CD1c-positive myeloid dendritic cell (primary cell): ENCODE results near the gene NPDC1.

Source experiments
- DNase-seq: peaks from one replicate; pipeline ENCODE4 v3.0.0-alpha.2; 2016; ENCODE audit errors: extremely low spot score

NPDC1 gene

DNA sequence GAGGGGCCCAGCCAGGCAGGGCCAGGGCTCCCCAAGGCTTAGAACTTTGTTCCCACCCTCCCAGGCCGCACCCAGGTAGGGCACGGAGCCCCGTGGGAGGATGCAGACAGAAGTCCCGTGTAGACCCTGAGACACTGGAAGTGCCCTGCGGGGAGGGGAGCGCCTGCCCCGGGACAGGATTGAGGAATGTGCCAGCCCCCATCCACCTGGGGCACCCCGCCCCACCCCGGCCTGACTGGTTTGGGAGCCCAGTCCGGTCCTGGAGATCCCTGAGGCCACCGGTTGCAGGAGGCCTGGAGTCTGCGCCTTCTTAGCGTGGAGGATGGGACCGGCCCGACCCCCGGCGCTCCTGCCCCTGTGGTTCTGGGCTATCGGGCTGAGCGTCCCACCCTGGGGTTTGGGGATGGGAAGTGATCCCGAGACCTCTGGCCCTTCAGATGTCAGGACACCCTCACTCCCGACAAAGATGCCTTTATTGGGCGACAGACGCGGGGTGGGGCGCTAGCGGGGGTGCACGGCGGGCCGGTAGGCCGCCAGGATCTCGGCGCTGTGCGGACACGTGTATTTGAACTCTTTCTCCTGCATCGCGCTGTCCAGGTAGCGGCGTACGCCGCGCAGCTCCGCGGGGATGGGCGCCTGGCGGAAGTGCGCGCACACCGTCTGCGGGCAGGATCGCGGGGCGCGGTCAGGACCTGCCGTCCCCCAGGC, 51.6 kb downstream of the NPDC1 start:
- DNase-seq = no peak

DNA sequence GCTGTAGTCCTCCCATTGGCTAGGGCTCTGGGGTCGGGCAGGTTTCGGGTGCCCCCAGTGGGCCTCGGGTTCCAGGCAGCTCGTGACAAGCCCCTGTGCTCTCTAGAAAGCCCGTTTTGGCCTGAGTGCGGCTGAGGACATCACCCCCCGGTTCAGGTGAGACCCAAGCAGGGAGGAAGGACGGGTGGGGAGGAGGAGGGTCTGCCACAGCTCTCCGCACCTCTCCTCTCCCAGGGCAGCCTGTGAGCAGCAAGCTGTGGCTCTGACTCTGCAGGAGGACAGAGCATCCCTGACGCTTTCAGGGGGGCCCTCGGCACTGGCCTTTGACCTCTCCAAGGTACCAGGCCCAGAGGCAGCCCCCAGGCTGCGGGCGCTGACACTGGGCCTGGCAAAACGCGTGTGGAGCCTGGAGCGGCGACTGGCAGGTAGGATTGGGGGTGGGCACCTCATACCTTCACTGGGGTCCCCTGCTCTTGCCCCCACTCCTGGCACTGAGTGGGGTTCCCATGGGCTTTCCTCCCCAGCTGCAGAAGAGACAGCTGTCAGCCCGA, 53.1 kb downstream of the NPDC1 start:
- no peak for DNase-seq

DNA sequence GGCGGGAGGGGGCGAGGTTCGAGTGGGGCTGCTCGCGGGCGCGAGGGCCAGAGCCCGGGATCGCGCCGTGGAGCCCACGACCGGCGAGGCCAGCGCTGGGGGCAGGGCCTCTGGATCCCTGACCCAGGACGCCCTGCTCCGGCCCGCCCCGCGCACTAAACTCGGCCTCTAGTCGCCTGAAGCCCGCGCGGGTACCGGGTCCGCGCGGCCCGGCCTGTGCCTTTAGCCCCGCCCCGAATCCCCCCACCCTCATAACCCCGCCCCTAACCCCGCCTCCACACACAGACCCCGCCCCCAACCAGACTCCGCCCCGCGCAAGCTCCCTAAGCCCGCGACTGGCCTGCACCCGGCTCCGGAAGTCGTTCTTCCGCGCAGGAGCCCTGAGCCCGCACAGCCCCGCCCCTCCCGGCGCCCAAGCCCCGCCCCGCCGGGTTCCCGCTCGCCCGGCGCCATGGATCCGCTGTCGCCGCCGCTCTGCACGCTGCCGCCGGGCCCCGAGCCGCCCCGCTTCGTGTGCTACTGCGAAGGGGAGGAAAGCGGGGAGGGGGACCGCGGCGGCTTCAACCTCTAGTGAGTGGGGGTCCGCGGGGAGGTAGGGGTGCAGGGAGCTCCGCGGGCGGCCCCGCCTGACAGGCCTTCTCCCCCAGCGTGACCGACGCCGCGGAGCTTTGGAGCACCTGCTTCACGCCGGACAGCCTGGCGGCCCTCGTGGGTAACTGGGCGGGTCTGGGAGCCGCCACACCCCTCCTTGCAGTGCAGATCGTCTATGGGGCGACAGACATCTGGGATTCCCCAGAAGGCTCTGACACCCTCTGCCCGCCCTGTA, 53.8 kb downstream of the NPDC1 start, which contains the start of gene PAXX:
PAXX (plus strand) TSS at position 430 of the 826 bp plus-strand sequence; CDS start at position 452, 22 bp downstream.
- DNase-seq = peak; percentile 95

DNA sequence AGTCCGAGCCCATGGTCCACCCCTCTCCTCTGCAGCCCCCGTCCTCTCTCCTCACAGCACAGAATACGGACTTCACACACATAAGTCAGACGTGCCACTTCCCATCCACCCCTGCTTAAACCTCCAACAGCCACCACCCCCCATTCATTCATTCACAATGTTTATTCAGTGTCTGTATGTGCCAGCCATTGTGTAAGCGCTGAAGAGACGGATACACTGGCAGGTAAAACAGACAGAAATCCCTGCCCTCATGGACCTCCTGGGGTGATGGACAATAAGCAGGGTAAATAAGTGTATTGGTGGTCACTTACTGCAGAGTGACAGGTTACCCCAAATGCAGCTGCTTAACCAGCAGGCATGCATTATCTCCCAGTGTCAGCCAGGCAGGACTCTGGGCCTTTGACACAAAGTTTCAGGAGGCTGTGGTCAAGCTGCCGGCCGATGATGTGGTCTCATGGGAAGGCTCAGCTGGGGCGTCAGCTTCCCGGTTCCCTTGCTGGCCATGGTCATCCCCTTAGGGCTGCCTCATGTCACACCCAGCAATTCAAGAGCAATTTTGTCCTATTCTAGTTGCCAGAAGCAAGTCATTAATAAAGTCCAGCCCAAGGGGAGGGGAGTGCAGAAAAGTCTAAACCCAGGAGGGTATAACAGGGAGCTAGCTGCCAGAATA, 55.6 kb downstream of the NPDC1 start:
- DNase-seq = no peak
